Right renal pelvis (tissue), 4 donors: ENCODE results near the gene XRCC4. TPM values are rescaled to one million over a fixed set of nuclear protein-coding genes. Genes with fewer than 3 reads are reported as not detected.

ENCODE experiments used
- DNase-seq, 4 donors: peaks; one replicate each; pipeline ENCODE4 v3.0.0-alpha.2; 2013; ENCODE audit warnings: low read depth in 4 of 4, low spot score in 3 of 4, missing footprints in 1 of 4
- polyA plus RNA-seq, 4 donors: library from polyadenylated mRNA; unstranded; fragments of 120-200 nt; gene quantifications; one replicate each; pipeline ENCODE4 v1.2.1, GENCODE V29; 2013; ENCODE audit not compliant: insufficient read length in 4 of 4

XRCC4 gene
- polyA plus RNA-seq, 4 donors: 12.2 to 15.2 (median 13.8) TPM

GRCh38 chr5:83370957-83371356 lies 293.6 kb downstream of the XRCC4 start:
- DNase-seq: no peak

DNA sequence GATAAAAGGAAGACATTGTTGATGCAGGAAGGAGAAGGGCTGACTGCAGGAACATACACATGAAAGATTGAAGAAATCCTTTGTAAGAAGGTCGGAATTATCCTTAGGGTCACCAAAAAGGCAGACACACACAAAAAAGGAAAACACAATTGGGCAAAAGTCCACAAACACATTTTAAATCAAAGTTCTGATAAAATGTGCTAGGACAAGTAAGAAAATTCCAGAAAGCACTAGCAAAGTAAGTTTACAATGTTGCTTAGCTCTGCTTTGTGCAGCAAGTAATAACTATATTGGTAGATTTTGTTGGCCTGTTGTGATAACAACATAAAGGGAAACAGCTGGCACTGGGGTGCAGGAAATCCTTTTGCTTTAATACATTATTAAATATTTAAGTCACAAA lies 294.4 kb downstream of the XRCC4 start:
- no peak for DNase-seq

DNA sequence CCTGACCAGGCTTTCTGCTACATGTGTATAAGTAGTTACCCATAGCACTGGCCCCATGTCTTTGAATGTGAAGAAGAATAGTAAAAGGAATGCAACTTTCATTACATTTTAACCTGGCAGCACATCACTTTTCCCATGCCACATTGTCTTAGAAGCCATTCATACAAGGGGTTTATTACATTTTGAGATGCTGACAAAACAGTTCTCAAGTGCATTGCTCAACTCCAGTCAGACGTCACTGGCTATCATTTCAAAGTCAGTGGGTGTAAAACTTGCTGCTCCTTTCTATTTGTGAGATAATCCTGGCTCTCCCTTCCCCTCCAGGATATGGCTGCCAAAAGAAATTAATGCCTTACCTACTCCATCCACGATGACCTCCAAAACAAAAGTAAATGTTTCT lies 297.2 kb downstream of the XRCC4 start:
- no peak for DNase-seq

GRCh38 chr5:83375049-83375745 lies 297.9 kb downstream of the XRCC4 start:
- no peak for DNase-seq

DNA sequence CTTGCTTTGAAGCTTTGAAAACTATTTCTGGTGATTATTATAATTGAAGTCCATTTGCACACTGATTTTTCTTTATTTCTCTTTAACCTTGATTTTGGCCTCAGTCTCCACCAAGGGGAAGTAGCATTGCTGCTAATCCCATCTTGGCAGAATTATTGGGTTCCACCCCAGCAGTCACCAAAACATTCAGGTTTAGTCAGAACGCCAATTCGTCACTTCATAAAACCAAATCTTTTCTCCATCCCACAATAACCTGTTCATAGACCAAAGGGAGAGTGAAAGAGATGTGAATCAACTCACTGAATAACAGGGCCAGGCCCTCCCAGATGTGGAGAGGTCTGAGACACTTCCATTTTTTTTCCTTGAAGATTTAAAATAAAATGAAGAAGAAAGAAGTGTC lies 299.1 kb downstream of the XRCC4 start:
- no peak for DNase-seq

DNA sequence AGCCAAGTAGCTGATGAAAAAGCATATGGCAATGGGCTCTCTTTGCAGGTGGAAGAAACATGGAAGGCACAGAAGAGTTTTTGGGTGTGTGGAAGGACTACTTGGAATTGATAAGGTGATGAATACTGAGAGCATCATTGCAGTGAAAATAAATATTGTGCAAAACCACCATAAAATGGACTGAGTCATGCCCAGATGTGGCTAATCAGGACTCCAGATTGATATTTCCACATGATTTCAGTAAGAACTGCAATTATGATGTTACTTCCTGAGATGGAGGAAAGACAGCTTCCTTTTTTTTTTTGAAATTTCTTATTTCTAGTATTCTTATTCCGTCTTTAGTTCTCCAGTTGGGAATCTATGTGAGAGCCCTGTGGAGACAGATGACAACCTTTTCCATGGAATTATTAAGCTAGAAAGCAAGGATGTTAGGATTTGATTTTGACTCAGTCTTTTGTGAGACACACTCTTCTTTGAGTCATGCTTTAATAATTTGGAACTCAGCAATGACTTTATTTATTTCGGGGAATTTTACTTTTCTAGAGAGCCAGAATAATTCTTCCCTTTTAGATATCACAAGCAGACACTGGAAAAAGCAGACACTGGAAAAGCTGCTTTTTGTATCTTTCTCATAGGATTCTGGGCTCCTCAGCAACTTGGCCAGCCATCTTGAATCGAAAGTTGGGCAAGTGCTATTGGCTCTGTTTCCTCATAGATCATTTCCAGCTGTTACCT lies 300.0 kb downstream of the XRCC4 start:
- no peak for DNase-seq

GRCh38 chr5:83378624-83379289 lies 301.4 kb downstream of the XRCC4 start:
- DNase-seq: no peak

DNA sequence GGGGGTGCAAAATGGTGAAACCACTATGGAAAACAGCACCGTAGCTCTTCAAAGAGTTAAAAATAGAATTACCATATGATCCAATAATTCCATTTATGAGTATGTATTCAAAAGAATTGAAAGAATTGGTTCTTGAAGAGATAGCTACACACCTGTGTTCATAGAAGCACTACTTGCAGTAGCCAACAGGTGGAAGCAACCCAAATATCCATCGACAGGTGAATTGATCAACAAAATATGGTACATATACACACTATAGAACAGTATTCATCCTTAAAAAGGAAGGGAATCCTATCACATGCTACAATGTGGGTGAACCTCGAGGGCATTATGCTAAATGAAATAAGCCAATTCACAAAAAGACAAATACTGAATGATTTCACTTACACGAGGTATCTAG lies 308.5 kb downstream of the XRCC4 start:
- no peak for DNase-seq

DNA sequence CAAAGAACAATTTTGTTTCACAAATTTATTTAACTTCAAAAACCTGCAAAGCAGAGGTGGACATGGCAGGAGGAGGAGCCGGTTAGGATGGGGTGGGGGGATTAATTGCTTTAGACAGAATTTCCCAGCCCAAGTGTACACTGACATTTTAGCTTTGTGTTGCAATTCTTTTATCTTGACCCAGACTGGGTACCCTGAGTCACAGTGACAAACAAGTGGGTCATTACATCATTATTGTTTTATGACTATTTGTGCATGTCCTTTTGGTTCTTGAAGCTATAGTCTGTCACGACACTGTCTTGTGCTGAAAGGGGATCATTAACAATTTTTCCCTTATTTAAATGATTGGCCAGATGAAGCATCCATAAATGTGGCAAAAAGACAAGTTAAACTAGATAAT lies 309.7 kb downstream of the XRCC4 start:
- DNase-seq: no peak

DNA sequence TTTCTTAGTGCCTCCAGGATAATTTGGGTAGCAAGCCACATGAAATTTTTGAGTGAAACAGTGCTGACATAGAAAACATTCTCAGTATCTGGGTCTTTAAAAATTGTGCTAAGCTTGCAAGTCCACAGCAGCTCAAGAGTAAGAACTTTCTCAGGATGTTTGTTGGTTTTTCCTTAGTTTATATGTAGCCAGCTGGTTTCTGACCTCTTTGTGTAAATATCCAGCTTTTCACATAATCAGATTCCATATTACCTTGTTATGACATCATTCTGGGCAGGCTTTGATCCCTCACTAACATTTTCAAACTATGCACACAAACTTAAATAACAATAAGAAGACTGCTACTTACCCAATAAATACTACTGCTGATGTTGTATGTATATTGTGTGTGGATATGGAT lies 311.3 kb downstream of the XRCC4 start:
- DNase-seq: no peak

- DNase-seq: no peak
Measured at GRCh38 chr5:83392766-83393503, 315.6 kb downstream of the XRCC4 start.

DNA sequence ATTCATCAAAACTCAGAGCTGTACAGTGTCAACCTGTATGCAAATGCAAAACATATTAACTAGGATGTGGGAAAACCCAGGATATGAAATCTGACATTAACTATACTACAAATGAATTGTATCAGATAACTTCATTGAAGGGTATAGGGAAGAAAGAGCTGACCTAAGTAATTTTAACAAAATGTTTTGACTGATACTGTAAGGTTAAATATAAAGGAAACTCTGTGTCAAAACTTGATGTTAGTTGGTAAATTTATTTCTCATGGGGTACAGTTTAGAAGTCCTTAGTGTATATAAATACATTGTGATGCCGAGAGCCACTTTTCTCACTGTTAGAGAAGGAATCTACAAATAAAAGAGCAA lies 316.1 kb downstream of the XRCC4 start:
- DNase-seq: no peak

DNA sequence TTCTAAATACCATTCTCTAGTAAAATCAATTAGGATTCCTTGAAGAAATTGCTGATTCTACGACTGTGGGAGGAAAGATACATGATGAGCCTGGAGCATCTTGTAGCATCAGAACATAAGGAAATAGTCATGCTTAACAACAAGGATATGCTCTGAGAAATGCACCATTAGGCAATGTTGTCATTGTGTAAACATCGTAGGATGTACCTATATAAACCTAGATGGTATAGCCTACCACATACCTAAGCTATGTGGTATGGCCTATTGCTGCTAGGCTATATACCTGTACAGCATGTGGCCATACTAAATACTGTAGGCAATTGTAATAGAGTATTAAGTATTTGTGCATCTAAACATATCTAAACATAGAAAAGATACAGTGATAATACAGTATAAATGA lies 316.8 kb downstream of the XRCC4 start:
- no peak for DNase-seq

- no peak for DNase-seq
Measured at GRCh38 chr5:83396662-83397061, 319.3 kb downstream of the XRCC4 start.

DNA sequence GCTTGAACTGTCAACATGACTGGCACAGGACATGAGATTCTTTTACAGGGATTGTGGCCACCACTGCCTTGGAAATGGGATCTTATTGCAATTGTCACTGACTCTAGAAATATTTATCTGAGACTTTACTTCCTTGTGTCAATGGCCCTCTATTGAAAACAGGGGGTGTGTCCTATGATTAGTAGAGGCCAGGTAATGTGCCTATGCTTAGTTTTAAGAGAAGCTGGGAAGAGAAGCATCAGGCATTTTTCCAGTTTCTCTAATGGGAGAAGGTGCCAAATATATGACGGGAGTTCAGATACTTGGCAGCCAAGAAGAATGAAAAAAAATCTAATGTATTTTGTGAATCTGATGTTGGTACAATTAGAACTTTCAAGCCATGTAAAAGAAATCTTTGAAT lies 320.3 kb downstream of the XRCC4 start:
- no peak for DNase-seq

DNA sequence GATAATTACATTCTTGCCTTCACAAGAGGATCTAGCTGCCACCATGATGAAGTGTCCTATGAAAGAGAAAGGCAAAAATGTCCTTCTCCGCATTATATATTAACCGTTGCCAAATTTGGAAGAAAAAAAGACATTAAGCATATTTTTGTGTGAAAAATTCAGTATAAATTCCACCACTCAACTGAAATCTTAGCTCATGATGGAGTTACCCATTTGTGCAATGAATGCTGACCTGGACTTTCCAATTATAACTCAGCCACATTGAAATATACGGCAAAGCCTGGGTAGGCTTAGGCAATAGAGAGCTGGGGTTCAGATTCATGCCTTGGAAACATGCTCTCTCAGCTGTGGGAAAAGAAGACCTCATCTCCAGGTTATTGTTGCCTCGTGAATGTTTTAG lies 322.9 kb downstream of the XRCC4 start:
- DNase-seq: no peak

DNA sequence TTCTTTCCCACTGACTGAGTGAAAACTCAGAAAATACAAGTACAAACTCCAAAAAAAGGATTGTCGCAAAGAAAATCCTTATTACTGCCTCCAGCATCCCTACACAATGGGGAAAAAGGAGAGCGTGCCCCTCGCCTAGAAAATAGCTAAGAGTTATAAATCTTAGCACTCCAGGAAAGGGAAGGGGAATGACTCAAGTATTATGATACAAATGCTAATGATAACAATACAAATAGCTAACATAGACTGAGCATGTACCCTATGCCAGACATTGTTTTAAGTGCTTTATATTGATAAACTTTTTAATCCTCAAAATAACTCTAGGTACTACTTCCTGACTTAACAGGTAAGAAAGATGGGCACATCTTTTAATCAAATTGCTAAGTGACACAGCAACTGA lies 323.4 kb downstream of the XRCC4 start:
- DNase-seq: no peak

GRCh38 chr5:83401122-83401731 lies 323.9 kb downstream of the XRCC4 start:
- DNase-seq: no peak

DNA sequence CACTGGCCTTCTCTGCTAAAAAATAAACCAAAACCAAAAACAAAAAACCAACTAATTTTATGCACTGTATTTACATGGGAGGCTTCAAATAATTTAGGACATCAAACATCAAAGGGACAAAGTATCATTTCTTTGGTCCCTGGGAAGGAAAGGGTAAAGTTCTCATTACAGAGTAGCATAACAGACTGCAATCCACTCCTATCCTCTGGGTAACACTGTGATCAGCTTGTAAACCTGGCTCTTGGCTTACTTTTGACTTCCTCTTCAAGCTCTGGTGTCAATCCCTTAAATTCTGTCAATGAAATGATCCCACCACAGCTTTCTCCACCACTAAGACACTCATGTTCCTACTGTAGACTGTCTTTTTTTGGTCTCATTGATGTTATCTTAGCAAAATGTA lies 324.4 kb downstream of the XRCC4 start:
- DNase-seq: no peak
